C4-2B (cell line): ENCODE results near the gene UACA.

ENCODE experiments used
- CTCF ChIP-seq: fragments of 450-650 bp; conservative IDR thresholded peaks from 2 replicates; pipeline ENCODE4 v1.5.1; 2017; ENCODE audit warnings: mild to moderate bottlenecking
- ZFX ChIP-seq: fragments of 450-650 bp; IDR thresholded peaks from 2 replicates; pipeline ENCODE4 v1.6.1; 2017

- TF ChIP-seq CTCF = no peak
- no peak for TF ChIP-seq ZFX
These were observed 64.9 kb downstream of the UACA start for GRCh38 chr15:70698426-70698825.
